H9 (cell line): ENCODE measurements around the gene AGBL4. TPM values are rescaled to one million over a fixed set of nuclear protein-coding genes. Genes with fewer than 3 reads are reported as not detected.

Experiments
- DNase-seq: peaks from one replicate; pipeline ENCODE4 v3.0.0-alpha.2; 2017
- H2AFZ ChIP-seq: one replicate; pipeline ENCODE4 v1.6.1; 2013; ENCODE audit warnings: mild to moderate bottlenecking, low read length, control low read depth, moderate library complexity
- H2AK5ac ChIP-seq: 2 replicates; pipeline ENCODE4 v1.6.1; 2013; ENCODE audit warnings: low read length, control low read depth, mixed read lengths; ENCODE audit not compliant: insufficient read length
- H2BK120ac ChIP-seq: one replicate; pipeline ENCODE4 v1.6.1; 2013; ENCODE audit warnings: low read depth, mild to moderate bottlenecking, low read length, control low read depth, inconsistent platforms; ENCODE audit not compliant: poor library complexity, severe bottlenecking
- H2BK12ac ChIP-seq: 2 replicates; pipeline ENCODE4 v1.6.1; 2013; ENCODE audit warnings: low read length, control low read depth, mixed read lengths, low read depth; ENCODE audit not compliant: insufficient read length
- H2BK15ac ChIP-seq: 2 replicates; pipeline ENCODE4 v1.6.1; 2013; ENCODE audit warnings: low read depth, low read length, control low read depth
- H2BK20ac ChIP-seq: one replicate; pipeline ENCODE4 v1.6.1; 2013; ENCODE audit warnings: low read depth, mild to moderate bottlenecking, low read length, control low read depth, inconsistent platforms; ENCODE audit not compliant: poor library complexity, severe bottlenecking
- H2BK5ac ChIP-seq: 2 replicates; pipeline ENCODE4 v1.6.1; 2013; ENCODE audit warnings: low read length, control low read depth, mixed read lengths; ENCODE audit not compliant: insufficient read length
- H3K14ac ChIP-seq: 2 replicates; pipeline ENCODE4 v1.6.1; 2013; ENCODE audit warnings: low read length, control low read depth; ENCODE audit not compliant: insufficient read depth
- H3K18ac ChIP-seq: 2 replicates; pipeline ENCODE4 v1.6.1; 2013; ENCODE audit warnings: low read depth, mild to moderate bottlenecking, mixed read lengths, low read length, control low read depth; ENCODE audit not compliant: insufficient read length
- H3K23ac ChIP-seq: 2 replicates; pipeline ENCODE4 v1.6.1; 2013; ENCODE audit warnings: low read length, control low read depth, mixed read lengths, low read depth; ENCODE audit not compliant: insufficient read length
- H3K23me2 ChIP-seq: 2 replicates; pipeline ENCODE4 v1.6.1; 2013; ENCODE audit warnings: low read depth, mild to moderate bottlenecking, mixed read lengths, low read length, control low read depth; ENCODE audit not compliant: insufficient read length, poor library complexity, severe bottlenecking
- H3K27ac ChIP-seq: 2 replicates; pipeline ENCODE4 v1.5.1; 2013; ENCODE audit warnings: low read length, control low read depth, mixed read lengths, low read depth; ENCODE audit not compliant: insufficient read length
- H3K27me3 ChIP-seq: 2 replicates; pipeline ENCODE4 v1.6.1; 2013; ENCODE audit warnings: low read length, control low read depth, inconsistent platforms; ENCODE audit not compliant: insufficient read depth
- H3K4ac ChIP-seq: 2 replicates; pipeline ENCODE4 v1.6.1; 2013; ENCODE audit warnings: low read depth, mild to moderate bottlenecking, control low read depth, inconsistent platforms, low read length, moderate library complexity
- H3K4me1 ChIP-seq: 2 replicates; pipeline ENCODE4 v1.6.1; 2013; ENCODE audit warnings: low read length, control low read depth, inconsistent platforms; ENCODE audit not compliant: insufficient read depth
- H3K4me2 ChIP-seq: 2 replicates; pipeline ENCODE4 v1.6.1; 2013; ENCODE audit warnings: low read length, control low read depth, mixed read lengths; ENCODE audit not compliant: insufficient read length, insufficient read depth
- H3K56ac ChIP-seq: 2 replicates; pipeline ENCODE4 v1.6.1; 2013; ENCODE audit warnings: low read depth, mild to moderate bottlenecking, mixed read lengths, low read length, control low read depth; ENCODE audit not compliant: insufficient read length
- H3K79me1 ChIP-seq: 2 replicates; pipeline ENCODE4 v1.6.1; 2013; ENCODE audit warnings: low read depth, mild to moderate bottlenecking, moderate library complexity, low read length, control low read depth, inconsistent platforms; ENCODE audit not compliant: insufficient read depth, poor library complexity, severe bottlenecking
- H3K79me2 ChIP-seq: 2 replicates; pipeline ENCODE4 v1.6.1; 2013; ENCODE audit warnings: low read length, control low read depth, inconsistent platforms; ENCODE audit not compliant: insufficient read depth
- H3K9ac ChIP-seq: 2 replicates; pipeline ENCODE4 v1.6.1; 2013; ENCODE audit warnings: low read length, control low read depth, mixed read lengths; ENCODE audit not compliant: insufficient read length; ENCODE audit errors: extremely low read depth
- H3K9me3 ChIP-seq: one replicate; pipeline ENCODE4 v1.6.1; 2013; ENCODE audit warnings: low read depth, low read length, inconsistent platforms; ENCODE audit not compliant: control insufficient read depth
- H3T11ph ChIP-seq: one replicate; pipeline ENCODE4 v1.6.1; 2013; ENCODE audit warnings: mild to moderate bottlenecking, low read length, control low read depth, inconsistent platforms
- H4K20me1 ChIP-seq: one replicate; pipeline ENCODE4 v1.6.1; 2013; ENCODE audit not compliant: control insufficient read depth, insufficient read length, insufficient read depth
- H4K5ac ChIP-seq: 2 replicates; pipeline ENCODE4 v1.6.1; 2013; ENCODE audit warnings: low read depth, mild to moderate bottlenecking, mixed read lengths, low read length, control low read depth; ENCODE audit not compliant: insufficient read length
- H4K8ac ChIP-seq: replicated peaks from 2 replicates; pipeline ENCODE4 v1.6.1; 2013; ENCODE audit warnings: low read length, control low read depth, mixed read lengths, low read depth; ENCODE audit not compliant: insufficient read length
- H4K91ac ChIP-seq: 2 replicates; pipeline ENCODE4 v1.6.1; 2013; ENCODE audit warnings: low read depth, mild to moderate bottlenecking, moderate library complexity, mixed read lengths, low read length, control low read depth; ENCODE audit not compliant: insufficient read length
- H3K27ac Mint-ChIP-seq, 3 experiments: 2 replicates in 2 of 3; 3 replicates in 1 of 3; pipeline ENCODE4 v1.8.0; 2020 to 2021; ENCODE audit warnings: mixed read lengths in 3 of 3, mild to moderate bottlenecking in 1 of 3, moderate library complexity in 1 of 3
- H3K27me3 Mint-ChIP-seq: 2 replicates; pipeline ENCODE4 v1.8.0; 2021; ENCODE audit warnings: low read depth, mild to moderate bottlenecking, moderate library complexity, mixed read lengths
- H3K36me3 Mint-ChIP-seq, 3 experiments: 2 replicates in 2 of 3; 3 replicates in 1 of 3; pipeline ENCODE4 v1.8.0; 2020 to 2021; ENCODE audit warnings: low read depth in 3 of 3, mixed read lengths in 3 of 3; ENCODE audit not compliant: insufficient read depth in 1 of 3
- H3K4me1 Mint-ChIP-seq, 2 experiments: 2 replicates each; pipeline ENCODE4 v1.8.0; 2020; ENCODE audit warnings: mixed read lengths in 2 of 2
- H3K4me3 Mint-ChIP-seq, 2 experiments: 2 replicates in 1 of 2; 3 replicates in 1 of 2; pipeline ENCODE4 v1.8.0; 2020 to 2021; ENCODE audit warnings: mild to moderate bottlenecking in 2 of 2, mixed read lengths in 2 of 2, moderate library complexity in 1 of 2
- H3K9me3 Mint-ChIP-seq, 2 experiments: 2 replicates in 1 of 2; 3 replicates in 1 of 2; pipeline ENCODE4 v1.8.0; 2020; ENCODE audit warnings: mild to moderate bottlenecking in 2 of 2, mixed read lengths in 2 of 2, moderate library complexity in 1 of 2
- WGBS: extraction: QIAGEN DNeasy Blood & Tissue Kit; methylation state at CpG from one replicate; pipeline ENCODE4 v1.1.7; 2013; ENCODE audit warnings: missing lambda C conversion rate, low lambda C conversion rate, mixed read lengths; ENCODE audit not compliant: insufficient read length; ENCODE audit errors: extremely low coverage; 5-methylcytosine and 5-hydroxymethylcytosine counted together
- total RNA-seq: library from RNA; stranded (reverse); gene quantifications from 2 replicates; pipeline ENCODE4 v1.2.1, GENCODE V29; 2021
- TF ChIP-seq, protein P1 (sequence below): fragments of 200-600 bp; sonication (generic); conservative IDR thresholded peaks from 3 replicates; pipeline ENCODE4 v1.8.0; 2021; ENCODE audit warnings: antibody characterized with exemption, mild to moderate bottlenecking

The AGBL4 gene
- total RNA-seq, 1 experiment from 2014 or later, result not detected

DNA sequence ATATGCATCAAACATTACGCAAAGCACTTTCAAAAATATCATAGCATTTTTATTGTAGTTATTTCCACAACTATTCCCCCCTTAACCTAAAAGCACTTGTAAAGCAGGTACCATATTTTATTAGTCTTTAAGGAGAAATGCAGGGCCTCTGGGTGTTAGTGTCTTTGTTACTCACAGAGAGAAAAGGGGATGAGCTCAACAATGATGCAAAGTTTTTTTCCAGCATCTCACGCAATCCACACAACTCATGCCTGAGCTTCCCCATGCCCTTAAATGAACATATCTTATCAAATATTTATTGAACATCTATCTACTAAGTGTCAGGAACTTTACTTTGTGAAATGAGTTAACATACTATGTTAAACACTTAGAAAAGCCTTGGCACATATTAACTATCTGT, 1297.6 kb downstream of the AGBL4 start:
- no peaks in the 10 kb centered on the region for H3K4me1 Mint-ChIP-seq
- WGBS, result no CpG with 5 or more reads among the region's 2 CpGs
- no peak overlapping the region for H2BK5ac ChIP-seq
- H3T11ph ChIP-seq, result no peak overlapping the region
- no peak overlapping the region for H2AFZ ChIP-seq
- no peak overlapping the region for H3K4me2 ChIP-seq
- H3K14ac ChIP-seq, result no peak overlapping the region
- no peak overlapping the region for H4K5ac ChIP-seq
- no peak for DNase-seq
- H3K36me3 Mint-ChIP-seq, result peaks cover 0 to 4% (median 1%) of the 10 kb centered on the region in 3 experiments; a peak in 2 of 7 replicates
- no peaks in the 10 kb centered on the region for H3K4me1 ChIP-seq
- H4K8ac ChIP-seq, result no peak overlapping the region
- H3K18ac ChIP-seq, result no peak overlapping the region
- H3K9ac ChIP-seq, result no peak overlapping the region
- no peak overlapping the region for H2BK15ac ChIP-seq
- no peak overlapping the region for H3K4ac ChIP-seq
- no peak overlapping the region for H2BK120ac ChIP-seq
- H3K9me3 ChIP-seq, result no peaks in the 10 kb centered on the region
- 0 out of 2 replicates have a peak, but pooled peaks cover 2% of the 10 kb centered on the region for H3K79me2 ChIP-seq
- no peak overlapping the region for H4K91ac ChIP-seq
- H3K23ac ChIP-seq, result no peak overlapping the region
- H3K79me1 ChIP-seq, result no peaks in the 10 kb centered on the region
- TF ChIP-seq, protein P1, sequence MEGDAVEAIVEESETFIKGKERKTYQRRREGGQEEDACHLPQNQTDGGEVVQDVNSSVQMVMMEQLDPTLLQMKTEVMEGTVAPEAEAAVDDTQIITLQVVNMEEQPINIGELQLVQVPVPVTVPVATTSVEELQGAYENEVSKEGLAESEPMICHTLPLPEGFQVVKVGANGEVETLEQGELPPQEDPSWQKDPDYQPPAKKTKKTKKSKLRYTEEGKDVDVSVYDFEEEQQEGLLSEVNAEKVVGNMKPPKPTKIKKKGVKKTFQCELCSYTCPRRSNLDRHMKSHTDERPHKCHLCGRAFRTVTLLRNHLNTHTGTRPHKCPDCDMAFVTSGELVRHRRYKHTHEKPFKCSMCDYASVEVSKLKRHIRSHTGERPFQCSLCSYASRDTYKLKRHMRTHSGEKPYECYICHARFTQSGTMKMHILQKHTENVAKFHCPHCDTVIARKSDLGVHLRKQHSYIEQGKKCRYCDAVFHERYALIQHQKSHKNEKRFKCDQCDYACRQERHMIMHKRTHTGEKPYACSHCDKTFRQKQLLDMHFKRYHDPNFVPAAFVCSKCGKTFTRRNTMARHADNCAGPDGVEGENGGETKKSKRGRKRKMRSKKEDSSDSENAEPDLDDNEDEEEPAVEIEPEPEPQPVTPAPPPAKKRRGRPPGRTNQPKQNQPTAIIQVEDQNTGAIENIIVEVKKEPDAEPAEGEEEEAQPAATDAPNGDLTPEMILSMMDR, result no peak
- H2AK5ac ChIP-seq, result no peak overlapping the region
- H3K27ac Mint-ChIP-seq, result no peak overlapping the region
- no peaks in the 10 kb centered on the region for H3K23me2 ChIP-seq
- H2BK20ac ChIP-seq, result no peak overlapping the region
- H3K9me3 Mint-ChIP-seq, result no peaks in the 10 kb centered on the region
- H2BK12ac ChIP-seq, result no peak overlapping the region
- no peak overlapping the region for H3K4me3 Mint-ChIP-seq
- H3K56ac ChIP-seq, result no peak overlapping the region
- H3K27me3 Mint-ChIP-seq, result no peaks in the 10 kb centered on the region; the same call in 1 of the 2 replicates
- H3K27me3 ChIP-seq, result no peaks in the 10 kb centered on the region
- H3K27ac ChIP-seq, result no peak overlapping the region
- H4K20me1 ChIP-seq, result no peaks in the 10 kb centered on the region
